A549 (cell line): ENCODE results near the gene TP53I11. TPM values are rescaled to one million over a fixed set of nuclear protein-coding genes. Genes with fewer than 3 reads are reported as not detected.

Experiments
- ATAC-seq, 2 experiments: fragments of 200-7000 bp in 1 of 2; fragments of >200 bp in 1 of 2; cut with Nextera tagmentation in 1 of 2; cut with Tn5 transposase in 1 of 2; 3 replicates each; pipeline versions ENCODE4 v1.8.0 to v1.9.1; 2018 to 2020; ENCODE audit warnings: mild to moderate bottlenecking in 1 of 2, moderate library complexity in 1 of 2
- CTCF ChIA-PET: fragments of 300-600 bp; sonication (Branson Sonifier 250); formaldehyde crosslinking; extraction: SDS; loops from one replicate; lab custom pipeline; 2021; ENCODE audit warnings: antibody characterized with exemption, inconsistent platforms; lab: Yijun Ruan, JAX
- POLR2A ChIA-PET: fragments of 350-600 bp; formaldehyde crosslinking; extraction: SDS; loops from one replicate; lab custom pipeline; 2021; ENCODE audit warnings: antibody characterized with exemption, inconsistent platforms; lab: Yijun Ruan, JAX
- DNase-seq, 2 experiments: peaks; one replicate each; pipeline versions ENCODE4 v3.0.0 to v3.0.0-alpha.2; 2011 to 2016; ENCODE audit warnings: low read depth in 1 of 2, low spot score in 1 of 2
- FAIRE-seq: peaks from 2 replicates; lab custom pipeline; 2011; peaks lifted over from hg19 to GRCh38; lab: Jason Lieb, UNC
- H3K27ac ChIP-seq, 2 experiments: fragments of >200 bp; sonication (Bioruptor Twin); formaldehyde crosslinking; 3 replicates each; pipeline ENCODE4 v1.5.1; 2016 to 2017
- H3K4me1 ChIP-seq: fragments of >200 bp; sonication (Bioruptor Twin); formaldehyde crosslinking; 3 replicates; pipeline ENCODE4 v1.6.1; 2016
- H3K4me2 ChIP-seq: fragments of >200 bp; sonication (Bioruptor Twin); formaldehyde crosslinking; 3 replicates; pipeline ENCODE4 v1.6.1; 2016
- H3K4me3 ChIP-seq: fragments of >200 bp; sonication (Bioruptor Twin); formaldehyde crosslinking; 3 replicates; pipeline ENCODE4 v1.5.1; 2016
- H3K9me3 ChIP-seq: fragments of >200 bp; sonication (Bioruptor Twin); formaldehyde crosslinking; 3 replicates; pipeline ENCODE4 v1.6.1; 2016
- CEBPB ChIP-seq, 2 experiments: fragments of >200 bp in 1 of 2; sonication (Bioruptor Twin) in 1 of 2; formaldehyde crosslinking in 1 of 2; IDR thresholded peaks; 2 replicates each; pipeline ENCODE4 v1.6.1; 2012 to 2016
- CHD4 ChIP-seq: fragments of 200-600 bp; sonication (generic); IDR thresholded peaks from 2 replicates; pipeline ENCODE4 v1.6.1; 2016; ENCODE audit warnings: antibody characterized with exemption, mild to moderate bottlenecking, borderline replicate concordance
- ESRRA ChIP-seq: fragments of 150-350 bp; IDR thresholded peaks from 2 replicates; pipeline ENCODE4 v1.6.1; 2014; ENCODE audit warnings: mild to moderate bottlenecking, low read length, borderline replicate concordance
- FOXS1 ChIP-seq: fragments of 250-450 bp; sonication (Bioruptor Pico); IDR thresholded peaks from 2 replicates; pipeline ENCODE4 v1.5.0; 2020; ENCODE audit warnings: mild to moderate bottlenecking, moderate library complexity
- GATA3 ChIP-seq: IDR thresholded peaks from 2 replicates; pipeline ENCODE4 v1.6.1; 2012; ENCODE audit warnings: borderline replicate concordance
- HOXA7 ChIP-seq: fragments of 250-450 bp; sonication (Bioruptor Pico); IDR thresholded peaks from 2 replicates; pipeline ENCODE4 v1.5.0; 2020; ENCODE audit warnings: mild to moderate bottlenecking, moderate library complexity
- HOXB13 ChIP-seq: fragments of 250-450 bp; sonication (Bioruptor Pico); IDR thresholded peaks from 2 replicates; pipeline ENCODE4 v1.5.0; 2020; ENCODE audit warnings: low read depth, mild to moderate bottlenecking, moderate library complexity
- HOXB5 ChIP-seq: fragments of 250-450 bp; sonication (Bioruptor Pico); IDR thresholded peaks from 2 replicates; pipeline ENCODE4 v1.5.0; 2020; ENCODE audit warnings: mild to moderate bottlenecking, moderate library complexity
- KDM1A ChIP-seq: fragments of 200-600 bp; sonication (generic); IDR thresholded peaks from 2 replicates; pipeline ENCODE4 v1.6.1; 2016; ENCODE audit warnings: low read depth, mild to moderate bottlenecking
- MAFK ChIP-seq: fragments of 450-650 bp; IDR thresholded peaks from 2 replicates; pipeline ENCODE4 v1.6.1; 2014; ENCODE audit not compliant: partially characterized antibody
- MYC ChIP-seq: IDR thresholded peaks from 2 replicates; pipeline ENCODE4 v1.6.1; 2012; ENCODE audit warnings: mild to moderate bottlenecking, inconsistent platforms, low read length, improper control_type of control experiment, borderline replicate concordance
- NR3C1 ChIP-seq: fragments of >200 bp; sonication (Bioruptor Twin); formaldehyde crosslinking; IDR thresholded peaks from 3 replicates; pipeline ENCODE4 v1.6.1; 2017
- POLR2A ChIP-seq: IDR thresholded peaks from 2 replicates; pipeline ENCODE4 v1.6.1; 2012; ENCODE audit warnings: mild to moderate bottlenecking, low read length
- RAD21 ChIP-seq, 2 experiments: fragments of >200 bp in 1 of 2; sonication (Bioruptor Twin) in 1 of 2; formaldehyde crosslinking in 1 of 2; IDR thresholded peaks in 1 of 2; conservative IDR thresholded peaks in 1 of 2; 2 replicates in 1 of 2; 3 replicates in 1 of 2; pipeline ENCODE4 v1.6.1; 2012 to 2018; ENCODE audit warnings: inconsistent platforms in 1 of 2
- RARB ChIP-seq: fragments of 250-450 bp; sonication (Bioruptor Pico); IDR thresholded peaks from 2 replicates; pipeline ENCODE4 v1.8.0; 2021; ENCODE audit warnings: mild to moderate bottlenecking, moderate library complexity
- SMC3 ChIP-seq: fragments of >200 bp; sonication (Bioruptor Twin); formaldehyde crosslinking; IDR thresholded peaks from 3 replicates; pipeline ENCODE4 v1.6.1; 2018; ENCODE audit warnings: inconsistent platforms
- SREBF2 ChIP-seq: fragments of 450-650 bp; IDR thresholded peaks from 2 replicates; pipeline ENCODE4 v1.6.1; 2014; ENCODE audit warnings: mild to moderate bottlenecking, moderate library complexity
- ZC3H11A ChIP-seq: fragments of 450-650 bp; IDR thresholded peaks from 2 replicates; pipeline ENCODE4 v1.6.1; 2014; ENCODE audit warnings: antibody characterized with exemption, mild to moderate bottlenecking
- ZFP36 ChIP-seq: fragments of 450-650 bp; IDR thresholded peaks from 2 replicates; pipeline ENCODE4 v1.6.1; 2014; ENCODE audit warnings: borderline replicate concordance; ENCODE audit not compliant: partially characterized antibody
- ZNF302 ChIP-seq: fragments of 250-450 bp; sonication (Bioruptor Pico); IDR thresholded peaks from 2 replicates; pipeline ENCODE4 v1.9.0; 2021; ENCODE audit warnings: inconsistent platforms, mild to moderate bottlenecking, moderate library complexity
- ZSCAN20 ChIP-seq: fragments of 250-450 bp; sonication (Bioruptor Pico); IDR thresholded peaks from 2 replicates; pipeline ENCODE4 v1.8.0; 2022; ENCODE audit warnings: mild to moderate bottlenecking, moderate library complexity
- WGBS: methylation state at CpG from one replicate; pipeline ENCODE4 v1.1.6; 2017; ENCODE audit errors: missing lambda C conversion rate; 5-methylcytosine and 5-hydroxymethylcytosine counted together
- polyA plus RNA-seq, 4 experiments: library from polyadenylated mRNA; depleted of rRNA in 3 of 4; stranded (reverse); fragments of >200 nt; fragmentation: RNase III in 1 of 4; extraction: RNeasy Plus Mini Kit Qiagen cat#74134 plus additional on column Dnase treatment in 1 of 4; gene quantifications; 2 replicates in 3 of 4; 3 replicates in 1 of 4; pipeline ENCODE4 v1.2.3, GENCODE V29; 2011 to 2017
- TF ChIP-seq, protein P1 (sequence below): IDR thresholded peaks from 2 replicates; pipeline ENCODE4 v1.6.1; 2012
- TF ChIP-seq, protein P2 (sequence below): fragments of 250-450 bp; sonication (Bioruptor Pico); IDR thresholded peaks from 2 replicates; pipeline ENCODE4 v1.5.0; 2021; ENCODE audit warnings: mild to moderate bottlenecking, moderate library complexity, borderline replicate concordance
- TF ChIP-seq, protein P3 (sequence below): fragments of 150-350 bp; IDR thresholded peaks from 2 replicates; pipeline ENCODE4 v1.6.1; 2014; ENCODE audit warnings: low read depth, mild to moderate bottlenecking, low read length
- TF ChIP-seq, protein P4 (sequence below): fragments of 200-600 bp; sonication (generic); IDR thresholded peaks from 2 replicates; pipeline ENCODE4 v1.6.1; 2016; ENCODE audit warnings: antibody characterized with exemption, mild to moderate bottlenecking, moderate library complexity
- TF ChIP-seq, protein P5 (sequence below): fragments of 250-450 bp; sonication (Bioruptor Pico); IDR thresholded peaks from 2 replicates; pipeline ENCODE4 v1.5.0; 2020; ENCODE audit warnings: low read depth, mild to moderate bottlenecking, moderate library complexity

Gene TP53I11
- polyA plus RNA-seq, 2 of the 4 experiments (the other 2 are of a cell fraction), result 11.2 to 28.2 TPM

DNA sequence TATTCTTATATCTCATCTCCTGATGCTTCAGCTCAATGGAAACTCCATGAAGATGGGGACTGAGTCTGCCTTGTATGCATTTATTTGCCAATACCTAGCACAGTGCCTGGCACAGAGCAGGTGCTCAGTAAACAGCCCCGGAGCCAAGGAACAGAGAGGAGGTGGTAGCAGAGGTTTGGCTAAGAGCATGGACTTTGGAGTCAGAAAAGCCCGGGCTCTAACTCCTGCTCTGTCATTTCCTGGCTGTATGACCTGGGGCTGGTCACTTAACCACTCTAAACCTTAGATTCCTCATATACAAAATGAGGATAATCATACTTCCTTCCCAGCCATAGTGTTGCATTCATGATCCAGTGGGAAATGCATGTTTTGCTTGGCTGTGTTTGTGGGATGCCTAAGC, 36.6 kb downstream of the TP53I11 start:
- DNase-seq (no peak), FAIRE-seq (no peak), ATAC-seq (no peak)
- TF ChIP-seq SREBF2, result no peak
- TF ChIP-seq HOXB5 (CRISPR knock-in tag), result no peak
- TF ChIP-seq RARB (CRISPR knock-in tag), result no peak
- no peak for TF ChIP-seq GATA3
- no peak for TF ChIP-seq NR3C1
- TF ChIP-seq CEBPB (IDR thresholded peaks at IDR 0.05), result no peak
- TF ChIP-seq KDM1A, result no peak
- TF ChIP-seq FOXS1 (CRISPR knock-in tag), result no peak
- WGBS, result 5% methylated on average over 2 of the region's 2 CpGs
- CTCF ChIA-PET, result interaction anchor here (1.2 to 16.4 kb wide), 7 partner anchors 12 to 358 kb away, joined by 3 to 400 read pairs (median 5); no protein-coding TSS in a partner anchor
- H3K4me2 ChIP-seq, result no peak overlapping the region
- no peaks in the 10 kb centered on the region for H3K9me3 ChIP-seq
- H3K4me1 ChIP-seq, result no peaks in the 10 kb centered on the region
- no peak overlapping the region for H3K27ac ChIP-seq
- no peak overlapping the region for H3K4me3 ChIP-seq
- POLR2A ChIA-PET, result no interaction called here

DNA sequence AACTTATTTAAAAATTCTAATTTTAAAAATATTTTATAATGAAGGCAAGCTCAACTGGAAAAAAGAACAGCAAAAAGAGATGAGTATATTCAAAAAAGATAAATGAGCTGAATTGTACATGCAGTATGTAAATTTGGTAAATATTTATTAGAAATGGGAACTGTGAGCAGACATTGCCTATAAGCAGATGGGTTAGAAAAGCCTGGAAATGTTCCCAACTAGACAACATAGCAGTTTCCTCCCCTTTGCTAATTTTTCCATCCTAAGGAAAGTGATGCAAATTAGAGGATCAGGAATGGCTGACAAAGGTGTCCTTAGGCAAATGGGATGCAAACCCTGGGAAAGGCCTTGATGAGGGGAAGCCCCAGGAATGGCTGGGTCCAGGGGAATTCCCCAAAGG, 37.2 kb downstream of the TP53I11 start:
- TF ChIP-seq, protein P1, sequence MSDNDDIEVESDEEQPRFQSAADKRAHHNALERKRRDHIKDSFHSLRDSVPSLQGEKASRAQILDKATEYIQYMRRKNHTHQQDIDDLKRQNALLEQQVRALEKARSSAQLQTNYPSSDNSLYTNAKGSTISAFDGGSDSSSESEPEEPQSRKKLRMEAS, result no peak
- TF ChIP-seq CHD4 (no peak), ZNF302 (no peak), ESRRA (no peak), ZSCAN20 (CRISPR knock-in tag) (no peak), ZC3H11A (no peak), HOXB13 (CRISPR knock-in tag) (no peak), HOXA7 (no peak)
- Histone ChIP-seq H3K27ac (no peak overlapping the region), H3K9me3 (no peaks in the 10 kb centered on the region), H3K4me1 (no peaks in the 10 kb centered on the region), H3K4me2 (no peak overlapping the region), H3K4me3 (no peak overlapping the region)
- CTCF ChIA-PET, result interaction anchor here (0.7 to 16.4 kb wide), 6 partner anchors 9 to 357 kb away, joined by 3 to 400 read pairs (median 18); no protein-coding TSS in a partner anchor
- FAIRE-seq (no peak), DNase-seq (no peak), ATAC-seq (no peak)
- POLR2A ChIA-PET, result no interaction called here

DNA sequence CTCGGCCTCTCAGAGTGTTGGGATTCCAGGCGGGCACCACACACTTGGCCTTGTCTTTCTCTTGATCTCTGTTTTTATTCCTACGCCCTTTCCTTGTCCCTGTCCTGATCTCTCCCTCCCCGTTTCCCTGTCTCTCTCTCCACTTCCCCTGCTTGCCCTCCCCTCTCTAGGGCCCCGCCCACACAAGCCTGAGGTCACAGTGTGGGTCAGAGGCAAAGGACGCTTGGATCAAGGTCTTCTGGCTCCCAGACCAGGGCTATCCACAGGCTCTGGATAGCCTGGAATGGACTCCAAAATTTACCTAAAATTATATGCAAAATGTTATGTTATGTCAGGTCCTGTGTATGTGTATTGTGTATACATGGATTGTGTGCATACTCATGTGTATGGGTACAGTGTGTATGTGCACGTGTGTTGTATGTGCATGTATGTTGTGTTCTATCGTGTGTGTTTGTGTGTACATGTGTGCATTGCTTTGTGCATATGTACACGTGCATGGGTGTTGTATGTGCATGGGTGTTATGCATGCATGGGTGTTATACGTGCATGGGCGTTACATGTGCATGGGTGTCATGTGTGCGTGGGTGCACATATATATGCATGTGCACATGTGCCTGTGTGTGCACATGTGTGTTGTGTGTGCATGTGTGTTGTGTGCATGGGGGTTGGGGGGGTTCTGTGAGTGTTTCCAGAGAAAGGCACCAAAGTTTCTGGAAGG, 38.3 kb downstream of the TP53I11 start:
- Histone ChIP-seq H3K4me3 (no peak overlapping the region), H3K4me2 (no peak overlapping the region), H3K9me3 (no peaks in the 10 kb centered on the region), H3K27ac (no peak overlapping the region), H3K4me1 (no peaks in the 10 kb centered on the region)
- FAIRE-seq, result no peak
- CTCF ChIA-PET, result interaction anchor here (0.7 to 16.4 kb wide), 18 partner anchors 11 to 389 kb away, joined by 3 to 400 read pairs (median 8); no protein-coding TSS in a partner anchor
- no peak for ATAC-seq
- 52% methylated on average over 12 of the region's 12 CpGs for WGBS
- POLR2A ChIA-PET, result no interaction called here
- no peak for DNase-seq
- TF ChIP-seq ESRRA (no peak), RARB (CRISPR knock-in tag) (no peak), ZC3H11A (no peak), POLR2A (no peak), SMC3 (no peak), MAFK (no peak), GATA3 (no peak), MYC (no peak), RAD21 (conservative IDR thresholded peaks at IDR 0.05 in 1 of 2, IDR thresholded peaks at IDR 0.05 in 1 of 2) (no peak), ZFP36 (no peak), ZSCAN20 (CRISPR knock-in tag) (no peak)
- TF ChIP-seq, protein P2, sequence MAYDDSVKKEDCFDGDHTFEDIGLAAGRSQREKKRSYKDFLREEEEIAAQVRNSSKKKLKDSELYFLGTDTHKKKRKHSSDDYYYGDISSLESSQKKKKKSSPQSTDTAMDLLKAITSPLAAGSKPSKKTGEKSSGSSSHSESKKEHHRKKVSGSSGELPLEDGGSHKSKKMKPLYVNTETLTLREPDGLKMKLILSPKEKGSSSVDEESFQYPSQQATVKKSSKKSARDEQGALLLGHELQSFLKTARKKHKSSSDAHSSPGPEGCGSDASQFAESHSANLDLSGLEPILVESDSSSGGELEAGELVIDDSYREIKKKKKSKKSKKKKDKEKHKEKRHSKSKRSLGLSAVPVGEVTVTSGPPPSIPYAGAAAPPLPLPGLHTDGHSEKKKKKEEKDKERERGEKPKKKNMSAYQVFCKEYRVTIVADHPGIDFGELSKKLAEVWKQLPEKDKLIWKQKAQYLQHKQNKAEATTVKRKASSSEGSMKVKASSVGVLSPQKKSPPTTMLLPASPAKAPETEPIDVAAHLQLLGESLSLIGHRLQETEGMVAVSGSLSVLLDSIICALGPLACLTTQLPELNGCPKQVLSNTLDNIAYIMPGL (CRISPR knock-in tag), result no peak
- TF ChIP-seq, protein P3, sequence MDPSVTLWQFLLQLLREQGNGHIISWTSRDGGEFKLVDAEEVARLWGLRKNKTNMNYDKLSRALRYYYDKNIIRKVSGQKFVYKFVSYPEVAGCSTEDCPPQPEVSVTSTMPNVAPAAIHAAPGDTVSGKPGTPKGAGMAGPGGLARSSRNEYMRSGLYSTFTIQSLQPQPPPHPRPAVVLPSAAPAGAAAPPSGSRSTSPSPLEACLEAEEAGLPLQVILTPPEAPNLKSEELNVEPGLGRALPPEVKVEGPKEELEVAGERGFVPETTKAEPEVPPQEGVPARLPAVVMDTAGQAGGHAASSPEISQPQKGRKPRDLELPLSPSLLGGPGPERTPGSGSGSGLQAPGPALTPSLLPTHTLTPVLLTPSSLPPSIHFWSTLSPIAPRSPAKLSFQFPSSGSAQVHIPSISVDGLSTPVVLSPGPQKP, result no peak
- TF ChIP-seq, protein P4, sequence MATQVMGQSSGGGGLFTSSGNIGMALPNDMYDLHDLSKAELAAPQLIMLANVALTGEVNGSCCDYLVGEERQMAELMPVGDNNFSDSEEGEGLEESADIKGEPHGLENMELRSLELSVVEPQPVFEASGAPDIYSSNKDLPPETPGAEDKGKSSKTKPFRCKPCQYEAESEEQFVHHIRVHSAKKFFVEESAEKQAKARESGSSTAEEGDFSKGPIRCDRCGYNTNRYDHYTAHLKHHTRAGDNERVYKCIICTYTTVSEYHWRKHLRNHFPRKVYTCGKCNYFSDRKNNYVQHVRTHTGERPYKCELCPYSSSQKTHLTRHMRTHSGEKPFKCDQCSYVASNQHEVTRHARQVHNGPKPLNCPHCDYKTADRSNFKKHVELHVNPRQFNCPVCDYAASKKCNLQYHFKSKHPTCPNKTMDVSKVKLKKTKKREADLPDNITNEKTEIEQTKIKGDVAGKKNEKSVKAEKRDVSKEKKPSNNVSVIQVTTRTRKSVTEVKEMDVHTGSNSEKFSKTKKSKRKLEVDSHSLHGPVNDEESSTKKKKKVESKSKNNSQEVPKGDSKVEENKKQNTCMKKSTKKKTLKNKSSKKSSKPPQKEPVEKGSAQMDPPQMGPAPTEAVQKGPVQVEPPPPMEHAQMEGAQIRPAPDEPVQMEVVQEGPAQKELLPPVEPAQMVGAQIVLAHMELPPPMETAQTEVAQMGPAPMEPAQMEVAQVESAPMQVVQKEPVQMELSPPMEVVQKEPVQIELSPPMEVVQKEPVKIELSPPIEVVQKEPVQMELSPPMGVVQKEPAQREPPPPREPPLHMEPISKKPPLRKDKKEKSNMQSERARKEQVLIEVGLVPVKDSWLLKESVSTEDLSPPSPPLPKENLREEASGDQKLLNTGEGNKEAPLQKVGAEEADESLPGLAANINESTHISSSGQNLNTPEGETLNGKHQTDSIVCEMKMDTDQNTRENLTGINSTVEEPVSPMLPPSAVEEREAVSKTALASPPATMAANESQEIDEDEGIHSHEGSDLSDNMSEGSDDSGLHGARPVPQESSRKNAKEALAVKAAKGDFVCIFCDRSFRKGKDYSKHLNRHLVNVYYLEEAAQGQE, result no peak
- TF ChIP-seq, protein P5, sequence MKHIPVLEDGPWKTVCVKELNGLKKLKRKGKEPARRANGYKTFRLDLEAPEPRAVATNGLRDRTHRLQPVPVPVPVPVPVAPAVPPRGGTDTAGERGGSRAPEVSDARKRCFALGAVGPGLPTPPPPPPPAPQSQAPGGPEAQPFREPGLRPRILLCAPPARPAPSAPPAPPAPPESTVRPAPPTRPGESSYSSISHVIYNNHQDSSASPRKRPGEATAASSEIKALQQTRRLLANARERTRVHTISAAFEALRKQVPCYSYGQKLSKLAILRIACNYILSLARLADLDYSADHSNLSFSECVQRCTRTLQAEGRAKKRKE (CRISPR knock-in tag), result no peak
